Suprapubic skin (tissue), 4 donors: ENCODE results near the gene WDR5. TPM values are rescaled to one million over a fixed set of nuclear protein-coding genes. Genes with fewer than 3 reads are reported as not detected.

ENCODE experiments used
- DNase-seq, 2 donors: peaks; one replicate each; pipeline ENCODE4 v3.0.0-alpha.2; 2019; ENCODE audit warnings: low spot score in 2 of 2
- H3K27ac ChIP-seq: fragments of 200-600 bp; sonication (generic); one replicate; pipeline ENCODE4 v1.5.1; 2019
- H3K27me3 ChIP-seq: fragments of 200-600 bp; sonication (generic); one replicate; pipeline ENCODE4 v1.5.1; 2019
- H3K36me3 ChIP-seq: fragments of 200-600 bp; sonication (generic); one replicate; pipeline ENCODE4 v1.5.1; 2019
- H3K4me1 ChIP-seq: fragments of 200-600 bp; sonication (generic); one replicate; pipeline ENCODE4 v1.5.1; 2019
- H3K4me3 ChIP-seq: fragments of 200-600 bp; sonication (generic); one replicate; pipeline ENCODE4 v1.5.1; 2019; ENCODE audit warnings: mild to moderate bottlenecking
- H3K9me3 ChIP-seq: fragments of 200-600 bp; sonication (generic); one replicate; pipeline ENCODE4 v1.5.1; 2019
- EP300 ChIP-seq: sonication (generic); formaldehyde crosslinking; IDR thresholded peaks from one replicate; pipeline ENCODE4 v1.6.1; 2017; ENCODE audit warnings: antibody characterized with exemption
- POLR2A ChIP-seq, 2 donors: fragments of 450-650 bp; IDR thresholded peaks; one replicate each; pipeline ENCODE4 v1.6.1; 2017; ENCODE audit warnings: antibody characterized with exemption in 2 of 2, mild to moderate bottlenecking in 2 of 2, moderate library complexity in 2 of 2
- POLR2AphosphoS5 ChIP-seq, 3 donors: sonication (generic); formaldehyde crosslinking; IDR thresholded peaks; one replicate each; pipeline ENCODE4 v1.6.1; 2017; ENCODE audit warnings: antibody characterized with exemption in 3 of 3
- WGBS: methylation state at CpG from one replicate; pipeline ENCODE4 v1.1.5; 2018; 5-methylcytosine and 5-hydroxymethylcytosine counted together
- total RNA-seq, 4 donors: library from RNA; depleted of rRNA; stranded (reverse); fragments of >200 nt; gene quantifications; one replicate each; pipeline ENCODE4 v1.1.0, GENCODE V29; 2016
- TF ChIP-seq, protein P1 (sequence below), 2 donors: fragments of 200-600 bp in 1 of 2; fragments of 450-650 bp in 1 of 2; sonication (generic) in 1 of 2; IDR thresholded peaks; one replicate each; pipeline ENCODE4 v1.5.1; 2016 to 2019; ENCODE audit warnings: antibody characterized with exemption in 2 of 2, mild to moderate bottlenecking in 1 of 2, moderate library complexity in 1 of 2

Gene WDR5
- total RNA-seq, 4 donors from 2014 or later, result 21.7 to 37.8 (median 26.5) TPM

- Histone ChIP-seq H3K27me3 (no peaks in the 10 kb centered on the region), H3K9me3 (no peaks in the 10 kb centered on the region), H3K36me3 (no peaks in the 10 kb centered on the region), H3K4me1 (no peaks in the 10 kb centered on the region), H3K27ac (no peak overlapping the region), H3K4me3 (no peak overlapping the region)
- no peak for DNase-seq
- TF ChIP-seq POLR2A (IDR thresholded peaks at IDR 0.05) (no peak), POLR2AphosphoS5 (IDR thresholded peaks at IDR 0.05) (no peak), EP300 (no peak)
- TF ChIP-seq, protein P1, sequence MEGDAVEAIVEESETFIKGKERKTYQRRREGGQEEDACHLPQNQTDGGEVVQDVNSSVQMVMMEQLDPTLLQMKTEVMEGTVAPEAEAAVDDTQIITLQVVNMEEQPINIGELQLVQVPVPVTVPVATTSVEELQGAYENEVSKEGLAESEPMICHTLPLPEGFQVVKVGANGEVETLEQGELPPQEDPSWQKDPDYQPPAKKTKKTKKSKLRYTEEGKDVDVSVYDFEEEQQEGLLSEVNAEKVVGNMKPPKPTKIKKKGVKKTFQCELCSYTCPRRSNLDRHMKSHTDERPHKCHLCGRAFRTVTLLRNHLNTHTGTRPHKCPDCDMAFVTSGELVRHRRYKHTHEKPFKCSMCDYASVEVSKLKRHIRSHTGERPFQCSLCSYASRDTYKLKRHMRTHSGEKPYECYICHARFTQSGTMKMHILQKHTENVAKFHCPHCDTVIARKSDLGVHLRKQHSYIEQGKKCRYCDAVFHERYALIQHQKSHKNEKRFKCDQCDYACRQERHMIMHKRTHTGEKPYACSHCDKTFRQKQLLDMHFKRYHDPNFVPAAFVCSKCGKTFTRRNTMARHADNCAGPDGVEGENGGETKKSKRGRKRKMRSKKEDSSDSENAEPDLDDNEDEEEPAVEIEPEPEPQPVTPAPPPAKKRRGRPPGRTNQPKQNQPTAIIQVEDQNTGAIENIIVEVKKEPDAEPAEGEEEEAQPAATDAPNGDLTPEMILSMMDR (IDR thresholded peaks at IDR 0.05), result no peak
- 62% methylated on average over 13 of the region's 16 CpGs for whole genome bisulfite sequencing
Measured at GRCh38 chr9:134125413-134126095, 10.3 kb upstream of the WDR5 start.

DNA sequence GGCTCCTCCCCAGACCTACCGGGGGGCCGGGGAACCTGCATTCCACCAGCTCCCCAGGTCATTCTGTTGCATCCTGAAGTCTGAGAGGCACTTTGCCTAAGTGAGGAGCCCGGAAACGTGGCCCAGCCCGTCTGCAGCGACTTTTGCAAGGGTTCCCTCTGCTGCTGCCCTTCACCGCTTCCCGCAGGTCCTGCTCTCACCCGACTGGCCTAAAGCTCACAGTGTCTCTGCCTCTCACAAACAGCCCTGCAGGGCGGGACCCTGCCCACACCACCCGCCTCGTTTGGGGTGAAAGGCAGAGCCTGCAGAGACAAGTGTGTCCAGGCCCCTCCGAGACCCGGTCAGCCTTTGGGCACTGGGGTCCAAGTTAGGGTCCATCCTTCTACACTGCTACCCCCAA lies 9.5 kb upstream of the WDR5 start:
- H3K4me1 ChIP-seq, result peaks cover 7% of the 10 kb centered on the region
- no peaks in the 10 kb centered on the region for H3K27me3 ChIP-seq
- no peak for DNase-seq
- no peak overlapping the region for H3K4me3 ChIP-seq
- TF ChIP-seq EP300 (no peak), POLR2AphosphoS5 (IDR thresholded peaks at IDR 0.05) (no peak), POLR2A (IDR thresholded peaks at IDR 0.05) (no peak)
- TF ChIP-seq, protein P1 (IDR thresholded peaks at IDR 0.05), result no peak
- no peaks in the 10 kb centered on the region for H3K9me3 ChIP-seq
- no peak overlapping the region for H3K27ac ChIP-seq
- 90% methylated on average over 11 of the region's 14 CpGs for WGBS
- H3K36me3 ChIP-seq, result no peaks in the 10 kb centered on the region

DNA sequence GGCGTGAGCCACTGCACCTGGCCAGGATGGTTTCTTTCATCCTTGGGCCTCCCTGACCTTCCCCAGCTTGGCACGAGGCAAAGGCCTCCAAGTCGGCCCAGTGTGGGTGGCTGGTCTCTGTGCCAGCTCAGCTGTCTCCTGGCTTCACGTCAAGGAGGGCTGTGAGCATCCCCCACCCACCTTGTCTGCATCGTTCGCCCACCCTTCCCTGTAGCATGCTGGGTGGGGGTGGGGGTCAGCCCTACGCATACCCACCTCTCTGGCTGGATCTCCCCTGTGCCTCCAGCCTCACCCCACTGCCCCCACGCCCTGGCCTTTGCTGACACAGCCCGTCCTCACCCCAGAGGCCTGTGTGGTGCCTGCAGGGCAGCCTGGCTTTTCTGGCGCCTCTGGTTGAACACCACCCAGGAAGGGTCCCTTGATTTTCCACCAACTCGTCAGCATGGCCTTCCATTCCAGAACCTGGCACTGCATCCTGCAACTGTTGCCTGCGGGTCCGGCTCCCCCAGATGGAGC lies 8.8 kb upstream of the WDR5 start:
- no peak for DNase-seq
- Histone ChIP-seq H3K27me3 (no peaks in the 10 kb centered on the region), H3K36me3 (no peaks in the 10 kb centered on the region), H3K27ac (no peak overlapping the region), H3K4me1 (peaks cover 9% of the 10 kb centered on the region), H3K9me3 (no peaks in the 10 kb centered on the region), H3K4me3 (no peak overlapping the region)
- 84% methylated on average over 13 of the region's 13 CpGs for WGBS
- TF ChIP-seq EP300 (no peak), POLR2AphosphoS5 (IDR thresholded peaks at IDR 0.05) (no peak), POLR2A (IDR thresholded peaks at IDR 0.05) (no peak)
- TF ChIP-seq, protein P1 (IDR thresholded peaks at IDR 0.05), result no peak

GRCh38 chr9:134127616-134128015 lies 8.3 kb upstream of the WDR5 start:
- 90% methylated on average over 12 of the region's 12 CpGs for WGBS
- no peaks in the 10 kb centered on the region for H3K27me3 ChIP-seq
- DNase-seq, result no peak
- no peak for TF ChIP-seq POLR2A (IDR thresholded peaks at IDR 0.05)
- TF ChIP-seq POLR2AphosphoS5 (IDR thresholded peaks at IDR 0.05), result no peak
- TF ChIP-seq, protein P1 (IDR thresholded peaks at IDR 0.05), result no peak
- no peak for TF ChIP-seq EP300
- H3K27ac ChIP-seq, result no peak overlapping the region
- H3K4me1 ChIP-seq, result peaks cover 9% of the 10 kb centered on the region
- H3K36me3 ChIP-seq, result no peaks in the 10 kb centered on the region
- H3K4me3 ChIP-seq, result no peak overlapping the region
- no peaks in the 10 kb centered on the region for H3K9me3 ChIP-seq

- TF ChIP-seq, protein P1 (IDR thresholded peaks at IDR 0.05), result no peak
- TF ChIP-seq POLR2A (IDR thresholded peaks at IDR 0.05) (no peak), POLR2AphosphoS5 (IDR thresholded peaks at IDR 0.05) (no peak), EP300 (no peak)
- DNase-seq, result no peak
- Histone ChIP-seq H3K27ac (peak overlapping the region; percentile 6), H3K27me3 (no peaks in the 10 kb centered on the region), H3K9me3 (no peaks in the 10 kb centered on the region), H3K36me3 (no peaks in the 10 kb centered on the region), H3K4me1 (peaks cover 11% of the 10 kb centered on the region), H3K4me3 (no peak overlapping the region)
- WGBS, result 79% methylated on average over 31 of the region's 38 CpGs
Measured at GRCh38 chr9:134128727-134129679, 6.9 kb upstream of the WDR5 start.
